GM19324 (cell line): Measurements from ENCODE around the gene CACNA1G.

Experiments used
- ATAC-seq: cut with Tn5 transposase; IDR thresholded peaks from one replicate; pipeline ENCODE4 v1.9.1; 2021; ENCODE audit warnings: mild to moderate bottlenecking, moderate library complexity; ENCODE audit not compliant: unreplicated experiment, low FRiP score

CACNA1G gene

GRCh38 chr17:50627782-50628601 lies 67.5 kb downstream of the CACNA1G start:
- ATAC-seq = no peak

GRCh38 chr17:50629902-50630301 lies 69.4 kb downstream of the CACNA1G start:
- no peak for ATAC-seq

- ATAC-seq = no peak
These were observed 70.1 kb downstream of the CACNA1G start for GRCh38 chr17:50630524-50631194.

GRCh38 chr17:50631195-50631907 lies 70.8 kb downstream of the CACNA1G start:
- no peak for ATAC-seq

GRCh38 chr17:50631908-50632571 lies 71.5 kb downstream of the CACNA1G start:
- no peak for ATAC-seq

GRCh38 chr17:50632637-50633036 lies 72.1 kb downstream of the CACNA1G start:
- ATAC-seq = no peak

- ATAC-seq = no peak
These were observed 73.2 kb downstream of the CACNA1G start for GRCh38 chr17:50633683-50634082.

GRCh38 chr17:50634224-50634914 lies 73.9 kb downstream of the CACNA1G start, which contains the start of gene ABCC3:
TSS of gene ABCC3 (plus strand) at chr17:50634881. CDS start at chr17:50634937, 56 bp downstream.
- ATAC-seq = no peak

GRCh38 chr17:50634915-50635731 lies 74.6 kb downstream of the CACNA1G start:
- no peak for ATAC-seq

GRCh38 chr17:50635732-50635981 lies 75.1 kb downstream of the CACNA1G start:
- no peak for ATAC-seq

- no peak for ATAC-seq
These were observed 75.7 kb downstream of the CACNA1G start for GRCh38 chr17:50635982-50636803.

- ATAC-seq = no peak
These were observed 76.3 kb downstream of the CACNA1G start for GRCh38 chr17:50636804-50637195.

- ATAC-seq = no peak
These were observed 77.5 kb downstream of the CACNA1G start for GRCh38 chr17:50637829-50638605.

GRCh38 chr17:50638606-50638965 lies 78.1 kb downstream of the CACNA1G start:
- no peak for ATAC-seq

- ATAC-seq = no peak
These were observed 78.6 kb downstream of the CACNA1G start for GRCh38 chr17:50638966-50639713.

GRCh38 chr17:50640686-50641351 lies 80.3 kb downstream of the CACNA1G start:
- ATAC-seq = no peak

- no peak for ATAC-seq
These were observed 80.8 kb downstream of the CACNA1G start for GRCh38 chr17:50641357-50641756.
